HG03103 (cell line): ENCODE data around the gene FKBP1A.
"Not testable (repeated sequence)": the region's sequence is repeated elsewhere in the genome, so short reads cannot be mapped to it uniquely, and the experiment has no call there.

ENCODE experiments used
- ATAC-seq: cut with Tn5 transposase; IDR thresholded peaks from one replicate; pipeline ENCODE4 v1.9.1; 2021; ENCODE audit warnings: low read depth; ENCODE audit not compliant: unreplicated experiment

Gene FKBP1A

GRCh38 chr20:1417790-1418189, 24.9 kb upstream of the FKBP1A start:
- ATAC-seq, result no peak

- no peak for ATAC-seq
Measured at GRCh38 chr20:1417273-1417672, 24.4 kb upstream of the FKBP1A start.

GRCh38 chr20:1415667-1416468, 23.0 kb upstream of the FKBP1A start:
- no peak for ATAC-seq

GRCh38 chr20:1414982-1415381, 22.1 kb upstream of the FKBP1A start:
- ATAC-seq, result no peak

GRCh38 chr20:1405801-1406200, 12.9 kb upstream of the FKBP1A start:
- ATAC-seq, result no peak

- no peak for ATAC-seq
Measured at GRCh38 chr20:1403624-1404023, 10.8 kb upstream of the FKBP1A start.

GRCh38 chr20:1402149-1402548, 9.3 kb upstream of the FKBP1A start:
- ATAC-seq, result no peak

- no peak for ATAC-seq
Measured at GRCh38 chr20:1401451-1401907, 8.6 kb upstream of the FKBP1A start.

- ATAC-seq, result not testable (repeated sequence)
Measured at GRCh38 chr20:1399678-1400366, 7.0 kb upstream of the FKBP1A start.

GRCh38 chr20:1398185-1398584, 5.3 kb upstream of the FKBP1A start:
- not testable (repeated sequence) for ATAC-seq

GRCh38 chr20:1397710-1398109, 4.9 kb upstream of the FKBP1A start:
- ATAC-seq, result no peak

GRCh38 chr20:1396702-1397101, 3.8 kb upstream of the FKBP1A start:
- no peak for ATAC-seq

- no peak for ATAC-seq
Measured at GRCh38 chr20:1396264-1396663, 3.4 kb upstream of the FKBP1A start.

GRCh38 chr20:1394686-1395085, 1.8 kb upstream of the FKBP1A start:
- ATAC-seq, result no peak

GRCh38 chr20:1393507-1393882, 641 bp upstream of the FKBP1A start:
- no peak for ATAC-seq

GRCh38 chr20:1392443-1392692, 486 bp downstream of the FKBP1A start:
- ATAC-seq, result no peak

GRCh38 chr20:1391640-1392442, 1.0 kb downstream of the FKBP1A start:
- ATAC-seq, result no peak

- no peak for ATAC-seq
Measured at GRCh38 chr20:1390581-1391403, 2.1 kb downstream of the FKBP1A start.

- ATAC-seq, result no peak
Measured at GRCh38 chr20:1389703-1390580, 2.9 kb downstream of the FKBP1A start.
